ENCODE measurements around the gene PPEF1. TPM values are rescaled to one million over a fixed set of nuclear protein-coding genes. Genes with fewer than 3 reads are reported as not detected.
A peak's percentile ranks its signal among the peaks of the same experiment; 100 is the strongest.

PPEF1 gene
- total and polyA plus RNA-seq, 2 of the 13 experiments (the other 11 are each of a cell fraction or from before 2014, with no cell fraction given) = not detected

- intact Hi-C loops (cut with micrococcal nuclease; ENCODE audit: unreplicated experiment) = loop anchor here (5.0 to 10.0 kb wide), 3 partner anchors 43 to 280 kb away; no protein-coding TSS in a partner anchor
- Histone ChIP-seq H3K79me2 (ENCODE audit: insufficient read depth, low read length) (no peaks in the 10 kb centered on the region), H4K20me1 (ENCODE audit: insufficient read depth, low read length) (no peaks in the 10 kb centered on the region), H3K4me2 (ENCODE audit: low read depth, low read length) (peak overlapping the region; percentile 88), H3K36me3 (replicated peaks in 1 of 2; ENCODE audit: control insufficient read depth in 1 of 2, insufficient read depth in 2 of 2, low read length in 2 of 2) (no peaks in the 10 kb centered on the region), H2AFZ (ENCODE audit: low read length) (no peak overlapping the region), H3K9me3 (ENCODE audit: low read length) (no peaks in the 10 kb centered on the region), H3K27me3 (ENCODE audit: control insufficient read depth in 1 of 2, insufficient read depth in 2 of 2, low read length in 2 of 2) (no peaks in the 10 kb centered on the region), H3K27ac (ENCODE audit: extremely low read length, insufficient read depth, low read length) (peak overlapping the region; percentile 57), H3K4me1 (ENCODE audit: insufficient read depth, low read length) (peaks cover 13% of the 10 kb centered on the region), H3K4me3 (replicated peaks in 1 of 3; ENCODE audit: insufficient read depth in 1 of 3, low read depth in 2 of 3, low read length in 3 of 3) (peak overlapping the region; percentile 72 to 78 (median 75)), H3K9ac (ENCODE audit: insufficient read depth, low read depth, low read length) (peak overlapping the region; percentile 66)
- FAIRE-seq (peak; percentile 79), DNase-seq (ENCODE audit: low spot score) (peak; percentile 58), ATAC-seq (peak; percentile 60)
- 0% methylated on average over 9 of the region's 74 CpGs for WGBS (ENCODE audit: low lambda C conversion rate)
- no TSS peak for BruUV-seq (replicated peaks)
- ChIA-PET CTCF (ENCODE audit: low intra/inter-chr PET ratio, low total read pairs) (no interaction called here), POLR2A (no interaction called here)
- in situ Hi-C loops (cut with HindIII; ENCODE audit: extremely low pct_ligation_motif_present, low pct_unique_long_range_greater_than_20kb) = loop anchor here (10.0 kb wide), 1 partner anchor 250 kb away; the partner anchor contains the start of gene CDKL5
- TF ChIP-seq NONO (IDR thresholded peaks at IDR 0.05) (no peak), NONO (CRISPR knock-in tag; conservative IDR thresholded peaks at IDR 0.05) (0 out of 2 replicates have a peak, but pooled peaks have one; percentile 22), LRRFIP1 (CRISPR knock-in tag; conservative IDR thresholded peaks at IDR 0.05) (no peak), THAP11 (CRISPR knock-in tag; IDR thresholded peaks at IDR 0.05) (peak; percentile 51; the same call in 1 of the 2 replicates), ZNF24 (IDR thresholded peaks at IDR 0.05) (peak; percentile 98), IRF2 (CRISPR knock-in tag; IDR thresholded peaks at IDR 0.05) (peak; percentile 38; the same call in 1 of the 2 replicates), TARDBP (CRISPR knock-in tag; IDR thresholded peaks at IDR 0.05) (0 out of 2 replicates have a peak, but pooled peaks have one; percentile 27), ZNF709 (CRISPR knock-in tag; IDR thresholded peaks at IDR 0.05) (0 out of 2 replicates have a peak, but pooled peaks have one; percentile 38), MAZ (IDR thresholded peaks at IDR 0.05; ENCODE audit: borderline replicate concordance, low read depth, low read length) (no peak), MAZ (CRISPR knock-in tag; IDR thresholded peaks at IDR 0.05; ENCODE audit: low read depth) (peak; percentile 64; the same call in 1 of the 2 replicates), PPARG (CRISPR knock-in tag; conservative IDR thresholded peaks at IDR 0.05) (no peak), HDAC1 (CRISPR knock-in tag; IDR thresholded peaks at IDR 0.05) (peak; percentile 47), ZNF256 (CRISPR knock-in tag; conservative IDR thresholded peaks at IDR 0.05) (0 out of 2 replicates have a peak, but pooled peaks have one; percentile 27), NFYB (CRISPR knock-in tag; IDR thresholded peaks at IDR 0.05) (no peak), KLF16 (CRISPR knock-in tag; IDR thresholded peaks at IDR 0.05) (0 out of 4 replicates have a peak, but pooled peaks of 1 of the 2 experiments have one; percentile 27), ZFP1 (CRISPR knock-in tag; IDR thresholded peaks at IDR 0.05) (0 out of 2 replicates have a peak, but pooled peaks have one; percentile 41), ZNF501 (CRISPR knock-in tag; IDR thresholded peaks at IDR 0.05) (0 out of 2 replicates have a peak, but pooled peaks have one; percentile 41), ELF3 (CRISPR knock-in tag; IDR thresholded peaks at IDR 0.05) (peak; percentile 26; the same call in 1 of the 2 replicates), PHF21A (CRISPR knock-in tag; IDR thresholded peaks at IDR 0.05) (peak; percentile 55; the same call in 1 of the 2 replicates), KDM1A (CRISPR knock-in tag; IDR thresholded peaks at IDR 0.05) (0 out of 2 replicates have a peak, but pooled peaks have one; percentile 26)
- TF ChIP-seq, protein P1, sequence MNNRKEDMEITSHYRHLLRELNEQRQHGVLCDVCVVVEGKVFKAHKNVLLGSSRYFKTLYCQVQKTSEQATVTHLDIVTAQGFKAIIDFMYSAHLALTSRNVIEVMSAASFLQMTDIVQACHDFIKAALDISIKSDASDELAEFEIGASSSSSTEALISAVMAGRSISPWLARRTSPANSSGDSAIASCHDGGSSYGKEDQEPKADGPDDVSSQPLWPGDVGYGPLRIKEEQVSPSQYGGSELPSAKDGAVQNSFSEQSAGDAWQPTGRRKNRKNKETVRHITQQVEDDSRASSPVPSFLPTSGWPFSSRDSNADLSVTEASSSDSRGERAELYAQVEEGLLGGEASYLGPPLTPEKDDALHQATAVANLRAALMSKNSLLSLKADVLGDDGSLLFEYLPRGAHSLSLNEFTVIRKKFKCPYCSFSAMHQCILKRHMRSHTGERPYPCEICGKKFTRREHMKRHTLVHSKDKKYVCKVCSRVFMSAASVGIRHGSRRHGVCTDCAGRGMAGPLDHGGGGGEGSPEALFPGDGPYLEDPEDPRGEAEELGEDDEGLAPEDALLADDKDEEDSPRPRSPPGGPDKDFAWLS (CRISPR knock-in tag; IDR thresholded peaks at IDR 0.05; ENCODE audit: borderline replicate concordance) = no peak
Measured at GRCh38 chrX:18674788-18675735, 32.4 kb upstream of the PPEF1 start.

All from HepG2 (cell line).